HG02943 (cell line): Measurements from ENCODE around the gene PLPP4.

Experiments
- ATAC-seq: cut with Tn5 transposase; IDR thresholded peaks from one replicate; pipeline ENCODE4 v1.9.1; 2021; ENCODE audit warnings: mild to moderate bottlenecking, low read depth, moderate library complexity; ENCODE audit not compliant: unreplicated experiment

The PLPP4 gene

GRCh38 chr10:120570418-120570817 is 113.4 kb downstream of the PLPP4 start:
- no peak for ATAC-seq

- no peak for ATAC-seq
Observed at GRCh38 chr10:120571266-120571665, 114.2 kb downstream of the PLPP4 start.

DNA sequence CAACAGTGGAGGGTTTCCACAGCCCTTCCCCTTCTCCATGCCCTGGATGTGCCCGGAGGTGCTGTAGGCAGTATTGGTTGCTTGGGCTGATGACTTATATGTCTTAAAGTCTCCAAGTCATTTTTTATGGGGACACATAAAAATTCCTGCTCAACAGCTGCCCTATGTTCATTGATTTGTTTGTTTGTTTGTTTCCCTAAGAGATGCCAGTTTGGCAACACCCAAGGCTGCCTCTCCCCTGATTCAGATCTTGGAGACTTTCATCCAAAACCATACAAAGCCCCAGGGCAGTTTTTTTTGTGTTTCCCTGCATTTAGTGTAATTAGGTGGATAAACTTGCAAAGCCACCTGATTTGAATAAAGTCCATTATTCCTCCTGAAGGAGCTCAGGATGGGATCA is 115.3 kb downstream of the PLPP4 start:
- ATAC-seq = no peak

GRCh38 chr10:120573355-120573754 is 116.3 kb downstream of the PLPP4 start:
- ATAC-seq = no peak

GRCh38 chr10:120574981-120575380 is 118.0 kb downstream of the PLPP4 start:
- no peak for ATAC-seq

- ATAC-seq = no peak
Observed at GRCh38 chr10:120575411-120575810, 118.4 kb downstream of the PLPP4 start.

DNA sequence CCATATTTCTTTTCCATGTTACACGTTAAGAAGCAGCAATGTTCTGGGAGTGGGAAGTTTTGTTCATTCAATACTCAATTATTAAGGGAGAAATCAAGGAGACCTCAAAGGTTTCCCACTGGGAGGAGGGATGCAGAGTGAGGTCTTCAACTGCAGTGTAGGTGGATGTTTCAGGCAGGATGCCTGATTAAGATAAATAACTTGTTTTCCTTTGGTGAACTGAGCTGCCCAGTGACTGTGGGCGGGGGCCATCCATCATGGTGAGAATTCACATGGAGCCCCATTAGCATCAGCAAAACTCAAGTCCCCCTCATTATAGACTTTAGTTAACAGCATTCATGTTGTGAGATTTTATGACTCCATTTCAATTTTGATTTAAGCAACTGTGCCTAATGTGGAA is 121.1 kb downstream of the PLPP4 start:
- ATAC-seq = no peak

DNA sequence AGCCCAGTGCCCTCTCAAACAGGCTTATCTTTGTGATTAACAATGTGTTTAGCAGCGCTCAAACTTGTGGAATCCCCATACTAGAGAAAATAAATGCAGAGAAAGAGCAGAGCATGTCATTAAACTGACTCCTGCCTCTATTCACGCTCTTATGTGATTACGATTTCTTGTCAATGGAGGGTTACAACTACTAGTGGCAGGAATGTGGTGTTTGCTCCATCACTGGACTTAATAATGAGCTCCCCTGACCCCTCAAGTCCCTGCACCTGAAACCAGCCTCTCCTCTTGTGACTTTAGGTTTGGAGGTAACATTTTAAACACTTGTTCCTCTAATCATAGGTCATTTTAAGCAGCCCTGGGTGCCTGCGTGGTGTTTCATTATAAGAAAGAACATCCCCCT is 121.9 kb downstream of the PLPP4 start:
- ATAC-seq = no peak

DNA sequence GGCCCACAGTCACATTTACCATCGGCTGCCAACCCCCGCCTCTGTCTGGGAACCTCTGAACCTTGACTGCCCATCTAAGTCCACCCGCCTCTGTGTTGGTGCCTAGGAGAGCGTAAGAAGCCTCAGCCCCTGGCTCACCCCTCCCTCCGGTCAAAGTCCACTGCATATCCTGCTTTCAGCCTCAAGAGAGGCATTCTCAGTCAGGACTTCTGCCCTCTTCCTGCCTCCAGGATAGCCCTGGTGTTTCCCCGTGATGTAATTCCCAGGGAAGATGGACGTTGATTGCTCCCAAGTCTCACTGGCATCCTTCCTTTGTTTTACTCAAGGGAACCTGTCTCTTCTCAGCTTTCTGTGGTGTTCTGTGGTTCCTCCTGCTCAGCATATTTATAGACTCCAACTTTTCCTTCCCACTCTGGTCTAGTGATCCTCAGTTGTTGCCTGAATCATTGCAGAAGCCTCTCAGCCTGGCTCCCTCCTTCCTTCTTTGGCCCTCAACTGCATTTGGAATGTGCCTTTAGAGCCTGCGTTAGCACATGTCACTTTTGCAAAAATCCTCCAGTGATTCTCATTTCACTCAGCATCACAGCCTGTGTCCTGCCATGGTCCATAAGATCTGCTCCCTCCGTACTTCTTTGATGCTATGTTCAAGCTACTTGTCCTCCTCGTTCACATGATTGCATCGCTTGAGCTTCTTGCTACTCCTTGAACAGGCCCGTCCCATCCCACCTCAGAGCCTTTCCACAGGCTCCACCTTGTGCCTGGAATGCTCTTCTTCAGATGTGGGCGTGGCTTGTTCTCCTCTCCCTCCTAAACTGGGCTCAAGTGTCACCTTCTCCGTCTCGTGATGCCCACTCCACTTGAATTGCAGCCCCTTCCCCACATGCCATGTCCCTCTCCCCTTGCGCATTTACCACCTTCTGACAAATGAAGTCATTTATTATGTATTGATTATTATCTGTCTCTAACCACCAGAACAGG is 124.2 kb downstream of the PLPP4 start:
- ATAC-seq = no peak

DNA sequence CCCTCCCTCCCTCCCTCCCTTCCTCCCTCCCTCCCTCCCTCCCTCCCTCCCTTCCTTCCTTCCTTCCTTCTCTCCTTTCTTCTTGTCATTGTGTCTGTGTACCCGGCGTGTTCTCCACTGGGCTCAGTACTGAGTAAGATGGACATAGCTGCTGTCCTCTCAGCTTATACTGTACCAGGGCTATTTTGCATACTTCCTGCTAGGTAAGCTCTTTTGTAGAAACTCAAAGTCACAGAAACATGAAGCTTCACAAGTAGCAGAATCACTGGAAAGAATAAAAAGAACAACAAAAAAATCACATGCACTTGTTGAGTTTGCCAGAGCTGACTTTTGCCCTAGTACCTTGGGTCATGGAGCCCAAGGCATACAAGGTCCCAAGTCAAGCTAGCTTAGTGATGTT is 125.7 kb downstream of the PLPP4 start:
- no peak for ATAC-seq

DNA sequence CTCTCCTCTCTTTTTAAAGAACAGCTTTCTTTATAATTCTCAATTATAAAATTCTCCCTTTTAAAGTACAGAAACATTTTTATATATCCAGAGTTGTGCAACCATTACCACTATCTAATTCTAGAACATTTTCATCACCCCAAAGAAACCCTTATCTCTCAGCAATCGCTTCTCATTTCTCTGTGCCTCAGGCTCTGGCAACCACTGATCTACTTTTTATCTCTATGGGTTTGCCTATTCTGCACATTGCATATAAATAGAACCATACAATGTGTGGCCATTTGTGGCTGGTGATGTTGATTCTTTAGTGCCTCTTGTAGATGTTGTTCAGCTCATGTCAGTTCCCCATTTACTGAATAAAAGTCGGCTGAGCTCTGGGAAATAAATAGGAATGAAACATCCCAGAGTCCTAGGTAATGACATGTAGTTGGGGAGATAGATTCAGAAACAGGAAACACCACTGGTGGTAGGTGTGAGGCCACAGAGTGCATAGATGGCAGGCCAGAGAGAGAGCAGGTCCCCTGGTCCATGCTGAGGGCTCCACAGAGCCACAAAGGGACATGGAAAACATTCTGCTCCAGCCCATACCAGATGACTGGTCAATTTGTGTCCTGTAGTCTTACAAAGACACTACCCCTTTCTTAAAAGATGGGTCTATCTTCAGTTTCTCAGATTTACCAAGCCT is 126.5 kb downstream of the PLPP4 start:
- ATAC-seq = no peak

DNA sequence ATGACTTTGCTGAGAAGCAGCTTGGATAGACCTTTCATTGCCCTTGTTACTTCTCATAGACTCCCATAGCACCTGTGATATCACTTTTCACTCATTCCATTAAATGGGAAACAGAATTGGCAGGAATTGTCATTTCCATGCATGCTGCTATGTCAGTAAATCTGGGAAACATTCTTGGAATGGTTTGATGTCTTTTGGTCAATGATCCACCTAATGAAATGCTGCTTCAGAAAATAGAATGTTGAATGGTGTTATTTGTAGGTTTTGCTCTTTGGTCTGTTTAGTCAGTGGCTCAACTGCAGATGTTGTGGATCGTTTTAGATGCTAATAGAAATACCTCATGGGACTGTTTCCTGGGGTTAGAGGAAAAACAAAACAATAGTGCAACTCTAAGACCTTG is 127.8 kb downstream of the PLPP4 start:
- no peak for ATAC-seq

- ATAC-seq = no peak
Observed at GRCh38 chr10:120586471-120586872, 129.4 kb downstream of the PLPP4 start.

GRCh38 chr10:120587061-120587460 is 130.0 kb downstream of the PLPP4 start:
- ATAC-seq = no peak

- no peak for ATAC-seq
Observed at GRCh38 chr10:120588311-120588710, 131.3 kb downstream of the PLPP4 start.

GRCh38 chr10:120593693-120594092 is 136.7 kb downstream of the PLPP4 start:
- ATAC-seq = no peak

- ATAC-seq = no peak
Observed at GRCh38 chr10:120597902-120598301, 140.9 kb downstream of the PLPP4 start.

DNA sequence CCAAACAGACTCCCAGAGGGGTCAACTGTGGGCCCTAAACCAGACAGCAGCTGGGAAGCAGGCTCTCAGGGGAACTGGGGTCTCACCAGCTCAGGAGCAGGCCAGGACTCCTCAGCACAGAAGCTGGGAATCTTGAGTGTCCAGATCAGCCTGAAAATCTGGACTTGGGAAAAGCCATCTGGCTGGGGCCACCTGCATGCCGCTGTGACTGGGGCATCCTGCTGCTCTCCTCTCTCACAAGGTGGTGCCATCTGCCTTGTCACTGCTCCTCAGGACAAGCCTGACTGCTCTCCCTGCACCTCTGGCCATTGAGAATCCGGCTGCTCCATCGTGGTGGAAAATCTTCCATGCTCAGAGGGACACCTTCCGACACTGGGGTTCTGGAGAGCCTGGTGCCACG is 141.4 kb downstream of the PLPP4 start:
- ATAC-seq = no peak

- ATAC-seq = no peak
Observed at GRCh38 chr10:120599200-120599724, 142.2 kb downstream of the PLPP4 start.

DNA sequence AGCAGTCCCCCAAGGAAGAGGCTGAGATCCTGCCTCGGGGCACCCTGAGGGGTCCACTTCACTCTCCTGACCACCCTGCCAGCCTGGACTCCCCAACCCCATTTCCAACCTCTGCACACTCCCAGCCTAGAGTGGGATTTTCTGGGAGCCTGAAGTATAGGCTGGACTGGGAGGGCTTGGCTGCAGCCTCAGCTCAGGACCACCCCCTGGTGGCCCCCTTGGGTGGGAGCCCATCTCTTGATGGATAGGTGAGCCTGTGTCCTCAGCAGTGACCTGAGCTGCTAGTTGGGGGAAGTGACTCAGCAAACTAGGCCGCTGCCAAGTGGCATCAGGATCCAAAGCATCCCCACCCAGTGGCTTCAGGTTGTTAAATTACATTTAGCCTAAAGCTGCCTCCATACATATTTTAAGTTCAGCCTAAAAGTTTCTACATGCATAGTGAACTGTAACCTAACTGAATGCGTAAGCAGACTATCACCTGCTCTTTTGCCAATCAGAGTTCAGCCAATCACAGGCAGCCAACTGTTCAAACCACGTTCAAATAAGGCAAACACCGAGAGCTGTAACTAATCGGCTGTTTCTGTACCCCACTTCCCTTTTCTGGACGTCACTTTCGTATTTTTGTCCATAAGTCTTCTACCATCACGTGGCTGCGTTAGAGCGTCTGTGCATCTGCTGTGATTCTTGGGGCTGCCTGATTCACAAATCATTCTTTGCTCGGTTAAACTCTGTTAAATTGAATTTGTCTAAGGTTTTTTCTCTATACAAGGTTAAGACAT is 144.0 kb downstream of the PLPP4 start:
- no peak for ATAC-seq

GRCh38 chr10:120601999-120602398 is 145.0 kb downstream of the PLPP4 start:
- ATAC-seq = no peak
